Iris pigment epithelial cell (primary cell): ENCODE results near the gene BNIP5.
"Not testable (repeated sequence)": the region's sequence is repeated elsewhere in the genome, so short reads cannot be mapped to it uniquely, and the experiment has no call there.

Source experiments
- DNase-seq: peaks from one replicate; pipeline ENCODE4 v3.0.0-alpha.2; 2011; ENCODE audit warnings: low read depth

The BNIP5 gene

DNA sequence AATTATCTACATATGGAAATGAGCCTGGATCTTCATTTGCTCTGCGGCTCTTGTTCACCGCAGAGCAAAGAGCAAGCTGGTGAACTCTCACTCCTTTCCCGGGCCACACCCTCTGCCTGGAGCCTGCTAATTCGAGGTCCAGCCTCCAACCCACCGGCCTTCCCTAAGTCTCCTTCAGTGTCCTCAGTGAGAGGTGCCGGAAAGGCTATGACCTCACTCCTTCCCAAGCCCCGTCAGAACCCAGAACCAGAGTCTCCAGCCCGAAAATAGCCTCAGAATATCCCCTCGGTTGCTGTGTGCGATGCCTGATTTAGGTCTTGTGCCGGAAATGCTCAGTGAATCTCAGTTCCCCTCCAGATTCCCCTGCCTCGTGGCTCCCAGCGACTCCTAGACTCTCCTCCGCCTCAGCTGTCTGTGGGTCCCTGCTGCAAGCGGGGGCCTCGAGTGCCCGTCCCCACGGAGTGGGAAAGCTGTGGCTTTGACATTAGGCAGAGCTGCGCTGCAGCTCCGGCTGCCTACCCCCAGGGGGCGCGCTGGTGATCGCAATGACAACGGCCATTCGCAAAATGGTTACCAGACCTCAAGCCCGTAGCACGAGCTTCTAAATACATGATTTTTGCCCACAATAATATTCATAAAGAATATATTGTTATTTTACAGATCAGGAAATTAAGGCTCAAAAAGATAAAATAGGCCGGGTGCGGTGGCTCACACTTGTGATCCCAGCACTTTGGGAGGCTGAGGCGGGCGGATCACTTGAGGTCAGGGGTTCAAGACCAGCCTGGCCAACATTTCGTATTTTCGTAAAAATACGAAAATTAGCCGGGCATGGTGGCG, 4.1 kb upstream of the BNIP5 start:
- DNase-seq: peak; percentile 56

DNA sequence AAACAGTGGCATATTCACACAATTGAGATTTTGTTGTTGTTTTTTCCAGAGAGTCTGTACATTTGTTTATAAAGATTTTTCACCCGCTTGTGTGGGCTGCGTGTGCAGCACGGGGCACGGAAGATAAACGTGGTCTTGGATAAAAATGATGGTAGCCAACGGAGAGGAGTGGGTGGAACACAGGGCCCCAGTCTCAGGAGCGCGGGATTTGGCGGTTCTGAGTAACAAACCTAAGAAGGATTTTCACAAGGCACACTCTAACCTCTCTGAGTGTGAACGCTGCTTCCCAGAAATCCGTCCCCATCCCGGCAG, 3.6 kb upstream of the BNIP5 start:
- DNase-seq: no peak

DNA sequence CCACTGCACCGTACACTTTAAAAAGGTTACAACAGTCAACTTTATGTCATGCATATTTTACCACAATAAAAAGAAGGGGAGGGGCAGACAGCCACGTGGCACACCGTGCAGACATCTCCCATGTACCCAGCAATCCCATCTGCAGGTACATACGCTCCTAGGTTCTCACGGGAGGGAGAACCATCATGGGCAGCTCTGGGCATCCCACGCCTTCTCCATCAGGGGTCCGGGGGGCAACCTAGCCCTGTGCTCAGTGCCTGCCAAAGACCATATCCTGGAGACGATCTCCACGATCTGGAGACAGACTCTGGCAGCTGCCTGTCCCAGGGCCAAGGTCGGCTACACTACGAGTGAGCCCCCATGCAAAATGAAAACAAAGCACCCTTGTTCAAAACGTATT, 2.5 kb upstream of the BNIP5 start:
- no peak for DNase-seq

DNA sequence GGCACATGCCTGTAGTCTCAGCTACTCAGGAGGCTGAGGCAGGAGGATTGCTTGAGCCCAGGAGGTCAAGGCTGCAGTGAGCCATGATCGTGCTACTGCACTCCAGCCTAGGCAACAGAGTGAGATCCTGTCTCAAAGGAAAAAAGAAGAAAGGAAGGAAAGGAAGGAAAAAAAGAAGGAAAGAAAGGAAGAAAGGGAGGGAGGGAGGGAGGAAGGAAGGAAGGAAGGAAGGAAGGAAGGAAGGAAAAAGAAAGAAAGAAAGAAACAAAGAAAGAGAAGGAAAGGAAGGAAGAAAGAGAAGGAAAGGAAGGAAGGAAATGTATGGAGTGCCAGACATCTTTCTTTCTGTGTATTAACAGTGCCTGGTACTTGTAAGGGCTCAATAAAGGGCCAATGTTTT, 1.5 kb upstream of the BNIP5 start:
- not testable (repeated sequence) for DNase-seq

DNA sequence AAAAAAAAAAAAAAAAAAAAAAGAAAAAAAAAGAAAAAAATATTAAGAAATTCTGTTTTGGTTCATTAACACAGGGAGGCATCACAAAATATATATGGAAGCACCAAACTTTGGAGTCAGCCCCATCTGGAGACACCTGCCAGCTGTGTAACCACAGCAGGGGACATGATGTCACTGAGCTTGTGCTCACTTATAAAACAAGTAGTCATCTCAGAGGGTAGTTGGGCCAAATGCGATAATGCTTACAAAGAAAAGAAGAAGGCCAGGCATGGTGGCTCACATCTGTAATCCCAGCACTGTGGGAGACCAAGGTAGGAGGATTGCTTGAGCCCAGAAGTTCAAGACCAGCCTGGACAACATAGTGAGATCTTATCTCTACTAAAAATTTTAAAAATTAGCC, 1.1 kb upstream of the BNIP5 start:
- no peak for DNase-seq

DNA sequence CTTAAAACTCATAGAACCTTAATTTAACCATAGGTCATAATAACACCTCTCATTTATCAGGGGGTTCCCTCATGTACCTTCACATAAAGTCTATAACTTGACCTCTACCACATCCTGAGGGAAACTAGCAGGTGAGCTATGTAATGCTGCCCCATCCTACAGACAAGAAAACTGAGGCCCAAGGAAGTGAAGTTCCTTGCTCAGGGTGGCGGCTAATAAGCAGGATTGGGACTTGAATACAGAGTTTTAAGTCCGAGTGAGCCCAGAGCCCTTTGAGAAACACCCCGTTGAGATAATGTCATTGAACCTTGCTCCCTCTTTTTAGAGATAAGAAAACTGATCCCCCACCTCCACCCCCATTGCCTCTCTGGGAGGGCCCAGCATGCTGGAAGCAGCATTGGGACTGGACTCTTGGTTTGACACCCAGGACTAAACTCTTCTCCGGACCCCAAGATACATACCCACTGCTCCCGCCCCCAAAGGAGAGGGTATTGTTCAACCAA, 429 bp downstream of the BNIP5 start:
- no peak for DNase-seq

DNA sequence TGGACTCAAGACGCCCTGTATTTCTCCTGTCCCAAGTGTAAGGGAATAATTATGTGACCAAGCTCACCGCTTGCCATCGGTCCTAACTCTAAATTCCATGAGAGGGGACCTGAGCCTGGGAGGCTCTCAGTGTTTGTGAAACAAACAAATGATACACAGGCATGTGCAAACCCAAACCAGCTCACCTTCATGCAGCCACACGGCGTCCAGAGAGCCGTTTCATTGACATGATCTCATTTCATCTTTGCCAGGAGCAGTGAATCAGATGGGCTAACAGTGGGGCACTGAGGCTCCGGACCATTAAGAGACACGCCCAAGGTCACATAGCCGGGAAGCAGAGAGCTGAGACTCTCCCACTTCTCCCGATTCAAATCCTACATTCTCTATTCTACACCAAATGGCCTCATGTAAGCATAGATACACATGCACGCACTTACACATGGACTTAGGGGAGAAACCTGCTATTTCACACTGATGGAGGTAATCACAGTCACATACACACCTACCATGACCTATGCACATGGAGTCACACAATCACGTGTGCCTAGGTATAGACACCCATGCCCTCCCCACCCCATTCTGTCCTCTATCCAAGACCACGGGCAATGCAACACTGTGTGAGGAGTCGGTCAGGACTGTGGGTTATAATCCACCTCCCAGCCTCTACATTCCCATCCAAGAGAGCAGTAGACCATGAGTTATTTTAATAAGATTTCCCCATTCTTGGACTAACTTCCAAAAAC, 1.1 kb downstream of the BNIP5 start:
- DNase-seq: no peak

DNA sequence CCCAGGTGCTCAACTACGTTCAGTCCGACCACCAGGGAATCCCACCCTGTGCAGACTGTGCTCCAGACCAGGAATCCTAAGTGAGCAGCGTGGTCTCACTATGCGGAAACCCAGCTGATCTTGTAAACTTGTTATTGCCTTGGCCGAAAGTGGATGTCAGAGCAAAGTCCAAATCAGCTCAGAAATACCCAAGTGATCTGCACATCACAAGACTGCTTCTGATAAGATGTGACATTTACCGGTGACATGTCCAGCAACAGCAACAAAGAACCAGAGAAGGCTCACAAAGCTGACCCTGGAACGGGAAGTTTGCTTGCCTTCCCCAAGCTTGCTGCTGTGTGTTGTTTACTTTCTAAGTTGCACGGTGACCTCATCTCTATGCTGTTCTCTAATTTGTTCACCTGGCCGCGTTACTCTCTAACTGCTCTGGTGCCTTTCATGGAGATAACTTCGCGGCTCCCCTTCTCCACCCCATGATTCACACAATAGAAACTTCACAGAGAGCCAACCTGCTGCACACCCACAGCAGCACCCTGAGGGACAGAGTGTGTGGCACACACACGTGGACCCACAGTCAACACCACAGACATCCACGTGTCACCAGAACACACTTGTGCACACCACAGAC, 1.7 kb downstream of the BNIP5 start:
- DNase-seq: no peak

DNA sequence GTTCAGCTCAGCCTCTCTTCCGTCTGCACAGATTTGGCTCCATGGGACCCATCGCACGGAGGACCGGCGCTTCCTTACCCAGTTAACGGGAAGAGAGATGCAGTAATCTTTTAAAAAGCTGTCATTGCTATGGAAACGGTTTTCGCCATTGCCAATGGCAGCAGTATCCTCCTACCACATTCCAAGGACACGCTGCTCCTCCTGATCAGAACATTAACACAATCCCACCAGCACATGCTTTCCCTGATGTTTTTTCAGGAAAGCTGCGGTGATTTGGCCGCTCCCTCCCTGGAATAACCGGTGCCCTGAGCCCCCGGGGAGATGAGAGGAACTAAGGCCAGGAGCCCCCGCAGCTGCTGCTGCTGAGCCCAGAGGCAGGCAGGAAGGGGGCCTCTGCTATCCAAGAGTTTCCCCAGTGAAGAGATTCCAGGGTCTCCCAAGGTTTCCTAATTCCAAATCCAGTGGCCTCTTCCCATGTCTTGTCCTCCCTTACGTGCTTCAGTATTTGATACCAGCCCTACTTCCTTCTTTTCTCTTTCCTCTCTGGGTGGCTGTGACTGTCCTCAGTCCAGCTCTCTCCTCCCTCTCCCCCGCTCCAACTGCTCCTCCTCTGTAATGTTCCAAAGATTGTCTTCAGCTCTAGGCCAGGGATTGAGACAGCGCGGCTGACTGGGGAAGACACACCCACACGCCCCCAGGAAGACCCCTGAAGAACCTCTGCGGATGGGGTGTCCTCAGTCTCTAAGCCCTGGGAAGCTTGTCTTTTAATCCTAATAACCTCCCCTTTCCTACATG, 2.6 kb downstream of the BNIP5 start:
- DNase-seq: no peak

DNA sequence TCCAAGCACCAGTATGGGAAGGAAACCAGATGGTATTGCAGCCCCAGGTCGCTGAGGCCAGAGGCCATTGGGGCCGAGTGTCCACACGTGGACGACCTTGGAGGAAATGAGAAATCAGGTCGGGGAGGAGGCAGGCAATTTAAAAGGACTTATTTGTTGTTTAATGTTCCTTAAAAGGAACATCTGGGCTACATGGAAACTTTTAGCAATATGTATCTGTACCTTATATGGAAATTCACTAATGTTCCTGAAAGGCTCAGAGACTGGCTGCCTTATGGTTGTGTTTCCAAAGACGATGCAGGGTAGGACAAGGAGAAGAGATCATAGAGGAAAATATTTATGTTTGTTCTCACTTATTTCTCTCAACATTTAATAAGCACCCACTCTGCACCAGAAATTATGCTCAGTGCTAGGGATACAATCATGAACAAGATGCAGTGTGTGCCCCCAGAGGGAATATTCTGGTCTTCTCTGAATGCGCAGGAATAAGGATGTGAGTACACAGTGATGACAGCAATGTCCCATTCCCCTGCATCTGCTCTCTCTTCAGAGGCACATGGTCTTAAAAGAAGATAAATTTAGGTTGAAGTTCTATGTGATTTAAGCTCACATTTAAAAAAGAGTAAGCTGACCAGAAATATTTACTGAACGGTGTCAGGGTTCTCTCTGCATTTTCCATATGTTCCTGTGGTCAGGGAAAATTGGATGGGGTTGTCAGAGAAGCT, 3.4 kb downstream of the BNIP5 start:
- no peak for DNase-seq

DNA sequence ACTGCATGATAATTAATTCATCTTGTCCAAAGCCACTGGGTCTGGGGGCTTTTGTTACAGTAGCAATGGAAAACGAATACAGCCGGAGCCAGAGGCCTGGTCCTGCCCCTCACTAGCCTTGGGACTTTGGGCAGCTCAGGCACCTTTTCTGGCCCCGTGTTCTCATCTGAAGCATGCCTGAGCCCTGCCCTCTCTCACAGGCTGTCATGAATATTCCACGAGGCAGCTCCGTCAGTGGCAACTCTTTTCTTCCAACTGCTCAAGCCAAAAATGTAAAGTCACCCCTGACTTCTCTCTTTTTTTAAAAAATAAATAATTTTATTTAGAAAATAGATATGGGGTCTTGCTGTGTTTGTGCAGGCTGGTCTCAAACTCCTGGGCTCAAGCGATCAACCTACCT, 5.3 kb downstream of the BNIP5 start:
- DNase-seq: no peak

DNA sequence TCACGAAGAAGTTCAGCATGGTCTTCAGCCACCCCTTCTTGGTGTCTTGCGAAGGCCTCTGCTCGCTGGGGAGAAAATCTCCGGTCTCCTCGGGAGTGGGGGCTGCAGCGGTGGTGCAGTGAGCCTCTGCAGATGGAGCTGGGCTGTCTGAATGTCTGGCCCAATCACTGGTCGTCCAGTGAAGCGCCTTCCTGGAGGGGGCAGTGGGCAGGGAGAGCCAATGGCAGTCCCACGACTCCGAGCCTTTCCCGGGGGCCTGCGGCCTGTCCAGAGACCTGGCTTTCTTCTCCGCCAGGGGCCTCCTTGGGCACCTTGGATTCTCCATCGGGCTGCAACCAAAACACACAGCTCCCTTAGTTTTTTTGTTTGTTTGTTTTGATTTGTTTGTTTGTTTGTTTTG, 6.3 kb downstream of the BNIP5 start:
- no peak for DNase-seq

DNA sequence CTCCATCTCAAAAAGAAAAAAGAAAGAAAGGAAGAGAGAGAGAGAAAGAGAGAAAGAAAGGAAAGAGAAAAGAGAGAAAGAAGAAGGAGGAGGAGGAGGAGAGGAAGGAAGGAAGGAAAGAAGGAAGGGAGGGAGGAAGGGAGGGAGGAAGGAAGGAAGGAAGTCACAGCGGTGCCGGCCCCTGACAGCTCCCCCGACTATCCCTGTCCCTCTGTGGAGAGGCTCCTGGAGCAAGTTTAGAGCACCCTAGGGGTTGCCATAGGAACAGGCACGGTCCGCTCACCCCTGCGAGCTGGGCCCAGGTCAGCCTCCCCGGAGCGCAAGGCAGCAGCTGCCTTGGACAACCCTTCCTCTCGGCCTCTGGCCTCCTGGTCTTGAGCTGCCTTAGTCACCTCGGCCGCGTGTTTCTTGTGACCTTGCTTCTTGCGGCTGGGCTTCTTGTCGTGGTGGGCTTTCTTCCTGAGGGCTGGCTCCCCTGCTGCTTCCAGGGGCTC, 6.8 kb downstream of the BNIP5 start:
- no peak for DNase-seq

DNA sequence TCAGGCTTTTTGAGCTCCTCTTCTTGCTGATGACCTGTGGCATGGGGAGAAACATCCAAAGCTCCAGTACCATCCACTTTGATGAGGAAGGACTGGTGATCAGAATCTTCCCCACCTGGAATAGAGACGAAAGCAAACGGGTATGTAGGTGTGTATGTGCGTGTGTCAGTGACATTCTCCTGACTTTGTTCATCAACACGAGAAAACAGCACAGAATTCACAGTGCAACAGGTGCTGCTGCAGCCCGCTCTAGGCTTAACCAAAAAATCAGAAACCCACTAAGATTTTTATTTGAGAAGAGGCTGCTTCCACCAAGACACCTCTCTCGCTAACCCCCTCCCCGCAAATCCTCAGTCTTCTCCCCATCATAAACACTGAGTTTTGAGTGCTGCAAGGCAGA, 8.1 kb downstream of the BNIP5 start:
- DNase-seq: no peak

DNA sequence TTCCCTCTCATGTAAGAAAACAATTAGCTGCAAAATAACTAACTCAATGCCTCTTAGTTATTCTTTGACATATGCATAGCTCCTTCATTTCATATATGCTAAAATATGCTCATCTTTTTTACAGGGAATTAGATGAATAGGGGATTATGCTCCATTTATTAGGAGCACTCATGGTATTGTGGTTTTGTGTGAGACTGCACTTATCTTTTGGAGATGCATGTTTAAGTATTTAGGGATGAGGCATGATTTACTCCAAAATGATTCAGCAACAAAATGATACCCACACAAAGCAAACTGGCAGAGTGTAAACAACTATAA, 8.8 kb downstream of the BNIP5 start:
- no peak for DNase-seq

DNA sequence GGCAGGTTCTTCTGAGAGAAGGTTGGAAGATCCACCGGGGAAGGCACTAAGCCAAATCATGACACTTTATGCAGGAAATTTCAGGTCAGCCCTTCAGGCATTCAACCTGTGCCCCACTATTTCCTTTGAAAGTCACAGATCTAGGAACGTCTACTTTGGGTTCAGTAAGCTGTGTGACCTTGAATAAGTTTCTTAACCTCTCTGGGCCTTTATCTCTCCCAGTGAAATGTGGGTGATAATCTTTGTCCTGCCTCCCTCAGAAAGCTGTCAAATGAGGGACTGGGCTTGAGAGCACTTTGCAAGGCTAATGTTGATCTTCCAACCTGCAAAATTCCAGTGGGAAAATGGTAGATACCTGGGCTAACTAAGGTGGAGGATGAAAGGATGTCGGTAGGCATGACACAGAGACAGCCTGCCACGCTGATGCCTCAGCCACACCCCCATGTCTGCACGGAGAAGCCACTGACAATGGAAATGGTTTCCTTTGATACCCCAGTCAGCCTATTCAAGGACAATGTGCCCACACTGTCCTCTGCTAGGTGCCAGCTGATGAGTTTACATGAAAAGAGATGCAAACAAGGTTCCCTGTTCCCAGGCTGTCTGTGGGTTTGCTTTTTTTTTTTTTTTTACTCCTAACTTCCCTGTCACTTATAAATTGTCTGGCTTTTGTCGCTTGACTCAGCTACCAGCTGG, 9.3 kb downstream of the BNIP5 start:
- no peak for DNase-seq

DNA sequence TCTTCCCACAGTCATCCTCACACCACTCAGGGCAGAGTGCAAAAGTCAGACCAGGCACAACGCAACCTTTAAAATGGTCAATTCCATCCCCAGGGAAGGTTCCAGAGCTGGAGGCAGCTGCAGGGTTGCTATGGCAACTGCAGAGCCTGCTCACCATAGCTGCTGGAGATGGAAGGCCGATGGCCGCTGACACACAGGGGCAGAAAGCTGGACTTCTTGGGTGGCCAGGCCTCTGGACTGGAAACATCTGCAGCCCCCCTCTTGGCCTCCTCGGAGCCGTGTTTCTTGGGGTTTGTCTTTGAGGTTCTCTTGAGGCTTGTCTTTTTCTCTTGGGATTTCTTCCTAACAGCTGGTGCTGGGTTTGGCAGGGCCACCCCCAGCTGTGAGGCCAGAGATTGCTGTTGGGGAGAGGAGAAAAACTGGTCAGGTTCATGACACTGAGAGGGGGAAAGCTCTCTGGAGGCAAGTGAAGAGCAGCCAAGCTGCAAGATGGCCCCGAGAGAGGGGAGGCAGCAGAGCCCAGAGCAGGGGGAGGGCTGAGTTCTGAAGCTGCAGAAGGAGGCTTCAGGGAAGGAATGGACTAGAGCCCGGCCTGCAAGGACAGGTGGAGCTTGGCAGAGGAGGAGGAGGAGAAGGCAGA, 10.2 kb downstream of the BNIP5 start:
- DNase-seq: no peak

DNA sequence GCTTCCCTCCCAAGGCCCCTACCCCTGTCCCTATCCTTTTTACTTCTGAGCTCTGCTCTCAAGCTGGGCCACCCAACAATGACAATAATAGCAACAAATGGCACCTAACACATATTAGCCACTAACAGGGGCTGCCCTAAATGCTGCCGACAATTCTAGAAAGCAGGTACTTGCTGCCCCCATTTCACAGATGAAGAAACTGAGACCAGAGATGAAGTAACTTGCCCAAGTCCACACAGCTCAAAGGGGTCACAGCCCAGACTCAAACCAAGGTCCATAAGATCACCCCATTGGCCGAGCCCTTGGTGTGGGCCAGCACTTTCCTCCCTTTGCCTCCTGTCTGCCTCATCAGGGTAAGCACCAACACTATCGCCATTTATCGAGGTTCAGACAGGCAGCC, 12.0 kb downstream of the BNIP5 start:
- no peak for DNase-seq

DNA sequence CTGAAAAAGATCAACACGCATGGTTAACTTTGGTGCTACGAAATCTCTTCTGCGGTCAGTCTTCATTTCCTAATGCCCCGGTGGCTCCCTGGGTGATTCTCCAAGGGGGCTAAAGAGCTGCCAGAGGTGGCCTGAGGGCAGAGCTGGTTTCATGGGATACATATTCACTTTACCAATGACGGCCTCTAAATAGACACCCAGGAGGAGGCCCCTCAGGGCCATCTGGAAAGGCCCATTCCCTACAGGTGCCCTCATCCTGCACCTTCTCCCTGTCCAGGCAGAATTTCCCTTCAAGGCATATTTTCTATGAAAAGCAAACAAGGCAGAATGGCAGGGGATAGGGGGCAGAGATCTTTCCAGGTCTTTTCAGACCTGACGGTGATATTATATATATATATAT, 12.5 kb downstream of the BNIP5 start:
- no peak for DNase-seq

DNA sequence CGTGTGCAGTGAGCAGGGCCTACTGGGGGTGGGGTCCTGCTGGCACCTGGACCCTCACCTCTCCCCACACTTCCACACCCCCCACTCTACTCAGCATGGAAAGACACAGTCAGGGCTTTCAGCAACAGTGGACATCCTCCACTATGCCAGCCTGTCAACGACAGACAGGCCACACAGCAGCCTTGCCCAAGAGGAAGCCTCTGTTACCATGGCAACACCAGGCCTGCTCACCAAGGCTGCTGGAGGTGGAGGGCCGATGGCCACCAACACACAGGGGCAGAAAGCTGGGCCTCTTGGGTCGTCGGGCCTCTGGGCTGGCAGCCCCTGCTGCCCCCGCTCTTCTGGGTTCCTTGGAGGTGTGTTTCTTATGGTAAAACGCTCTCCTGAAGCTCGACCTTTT, 13.6 kb downstream of the BNIP5 start:
- no peak for DNase-seq

DNA sequence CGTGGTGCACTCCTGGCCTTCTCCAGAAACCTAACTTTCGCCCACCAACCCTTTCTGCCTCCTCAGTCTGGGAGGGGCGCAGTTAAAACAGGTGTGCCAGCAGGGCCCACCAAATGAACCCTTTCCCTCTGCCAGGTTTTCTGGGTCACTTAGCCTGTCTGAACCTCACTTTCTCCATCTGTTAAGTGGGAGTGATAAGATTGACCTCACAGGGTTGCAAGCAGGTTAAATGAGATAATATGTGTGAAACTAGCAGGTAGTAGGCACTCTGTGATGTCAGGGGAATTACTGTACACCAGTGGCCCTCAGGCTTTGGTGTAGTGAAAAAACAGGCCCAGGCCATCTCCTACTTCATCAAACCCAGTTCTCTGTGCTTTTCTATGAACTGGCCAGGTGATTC, 14.1 kb downstream of the BNIP5 start:
- DNase-seq: no peak
